ENCODE results near the gene TXNDC2. TPM values are rescaled to one million over a fixed set of nuclear protein-coding genes. Genes with fewer than 3 reads are reported as not detected.

TXNDC2 gene
- total RNA-seq, 1 experiment from 2014 or later = 0.28 TPM

DNA sequence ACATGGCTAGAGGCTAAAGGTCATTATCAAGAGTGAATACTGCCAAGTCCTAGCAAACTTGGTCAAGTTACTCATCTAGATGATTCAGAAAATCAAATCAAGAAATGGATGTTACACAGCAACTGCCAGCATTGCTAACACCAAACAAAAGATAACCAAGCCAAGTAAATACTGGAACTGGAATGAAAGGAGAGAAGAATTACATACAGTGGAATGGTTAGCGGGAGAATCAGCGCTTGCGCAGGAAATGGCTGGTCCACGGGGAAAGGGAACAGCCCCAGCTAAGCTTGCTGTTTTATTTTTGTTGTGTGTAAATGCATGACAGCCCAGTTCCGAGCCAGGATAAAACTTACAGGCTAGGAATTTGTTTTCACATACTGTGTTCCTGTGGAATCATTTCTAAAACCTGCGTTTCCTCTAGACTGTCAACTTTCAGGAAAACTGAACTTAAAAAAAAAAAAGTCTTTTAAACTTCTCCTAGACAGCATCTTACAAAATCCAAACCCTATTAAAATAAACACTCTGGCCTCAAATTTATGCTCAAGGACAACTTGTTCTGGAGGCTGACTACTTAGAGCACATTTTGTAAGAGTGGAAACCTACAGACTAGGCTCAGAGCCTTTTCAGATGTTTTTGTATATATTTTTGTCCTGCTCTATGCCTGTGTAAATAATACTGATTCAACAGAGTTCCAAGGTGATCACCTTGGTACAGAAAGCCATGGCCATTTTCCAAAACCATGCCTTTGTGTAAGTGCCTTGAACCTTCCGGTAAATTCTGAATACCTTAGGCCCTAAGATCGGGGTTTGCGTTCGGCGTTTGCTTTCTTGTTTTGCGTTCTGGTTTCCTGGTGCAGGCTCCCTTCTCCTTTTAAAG, 30.7 kb upstream of the TXNDC2 start:
- no peak overlapping the region; a peak in 1 of 7 replicates for H3K27ac Mint-ChIP-seq
- Histone ChIP-seq H3K27me3 (ENCODE audit: insufficient read depth, low read length) (no peaks in the 10 kb centered on the region), H3K14ac (ENCODE audit: insufficient read depth, low read length) (no peak overlapping the region), H3K4me1 (ENCODE audit: insufficient read depth, low read length) (no peaks in the 10 kb centered on the region), H2BK120ac (ENCODE audit: low read depth, low read length, poor library complexity, severe bottlenecking) (no peak overlapping the region), H4K5ac (ENCODE audit: insufficient read length, low read depth, low read length) (no peak overlapping the region), H3K23me2 (ENCODE audit: insufficient read length, low read depth, low read length, poor library complexity, severe bottlenecking) (no peaks in the 10 kb centered on the region), H4K91ac (ENCODE audit: insufficient read length, low read depth, low read length) (no peak overlapping the region), H3K4me2 (ENCODE audit: insufficient read depth, insufficient read length, low read length) (no peak overlapping the region), H4K8ac (replicated peaks; ENCODE audit: insufficient read length, low read depth, low read length) (no peak overlapping the region), H3K18ac (ENCODE audit: insufficient read length, low read depth, low read length) (no peak overlapping the region), H2AFZ (ENCODE audit: low read length) (no peak overlapping the region), H2BK20ac (ENCODE audit: low read depth, low read length, poor library complexity, severe bottlenecking) (no peak overlapping the region), H2BK5ac (ENCODE audit: insufficient read length, low read length) (no peak overlapping the region), H3K9me3 (ENCODE audit: control insufficient read depth, low read depth, low read length) (no peaks in the 10 kb centered on the region), H2AK5ac (ENCODE audit: insufficient read length, low read length) (no peak overlapping the region), H3K27ac (ENCODE audit: insufficient read length, low read depth, low read length) (no peak overlapping the region), H3K4ac (ENCODE audit: low read depth, low read length) (no peak overlapping the region), H2BK12ac (ENCODE audit: insufficient read length, low read depth, low read length) (no peak overlapping the region), H3K23ac (ENCODE audit: insufficient read length, low read depth, low read length) (no peak overlapping the region), H3K79me2 (ENCODE audit: insufficient read depth, low read length) (no peaks in the 10 kb centered on the region), H3K56ac (ENCODE audit: insufficient read length, low read depth, low read length) (no peak overlapping the region), H3T11ph (ENCODE audit: low read length) (no peak overlapping the region), H4K20me1 (ENCODE audit: control insufficient read depth, insufficient read depth, insufficient read length) (no peaks in the 10 kb centered on the region), H2BK15ac (ENCODE audit: low read depth, low read length) (no peak overlapping the region), H3K9ac (ENCODE audit: extremely low read depth, insufficient read length, low read length) (no peak overlapping the region), H3K79me1 (ENCODE audit: insufficient read depth, low read depth, low read length, poor library complexity, severe bottlenecking) (no peaks in the 10 kb centered on the region)
- peaks cover 4 to 5% of the 10 kb centered on the region in 2 experiments; a peak in 4 of 5 replicates for H3K9me3 Mint-ChIP-seq
- no peak overlapping the region for H3K4me3 Mint-ChIP-seq
- DNase-seq = no peak
- H3K36me3 Mint-ChIP-seq (ENCODE audit: insufficient read depth in 1 of 3, low read depth in 3 of 3) = peaks cover 2 to 6% (median 4%) of the 10 kb centered on the region in 3 experiments; a peak in 4 of 7 replicates
- no peaks in the 10 kb centered on the region for H3K27me3 Mint-ChIP-seq (ENCODE audit: low read depth)
- H3K4me1 Mint-ChIP-seq = peaks cover 0 to 6% of the 10 kb centered on the region in 2 experiments
- WGBS (ENCODE audit: extremely low coverage, insufficient read length, low lambda C conversion rate) = no CpG with 5 or more reads among the region's 12 CpGs
- TF ChIP-seq, protein P1, sequence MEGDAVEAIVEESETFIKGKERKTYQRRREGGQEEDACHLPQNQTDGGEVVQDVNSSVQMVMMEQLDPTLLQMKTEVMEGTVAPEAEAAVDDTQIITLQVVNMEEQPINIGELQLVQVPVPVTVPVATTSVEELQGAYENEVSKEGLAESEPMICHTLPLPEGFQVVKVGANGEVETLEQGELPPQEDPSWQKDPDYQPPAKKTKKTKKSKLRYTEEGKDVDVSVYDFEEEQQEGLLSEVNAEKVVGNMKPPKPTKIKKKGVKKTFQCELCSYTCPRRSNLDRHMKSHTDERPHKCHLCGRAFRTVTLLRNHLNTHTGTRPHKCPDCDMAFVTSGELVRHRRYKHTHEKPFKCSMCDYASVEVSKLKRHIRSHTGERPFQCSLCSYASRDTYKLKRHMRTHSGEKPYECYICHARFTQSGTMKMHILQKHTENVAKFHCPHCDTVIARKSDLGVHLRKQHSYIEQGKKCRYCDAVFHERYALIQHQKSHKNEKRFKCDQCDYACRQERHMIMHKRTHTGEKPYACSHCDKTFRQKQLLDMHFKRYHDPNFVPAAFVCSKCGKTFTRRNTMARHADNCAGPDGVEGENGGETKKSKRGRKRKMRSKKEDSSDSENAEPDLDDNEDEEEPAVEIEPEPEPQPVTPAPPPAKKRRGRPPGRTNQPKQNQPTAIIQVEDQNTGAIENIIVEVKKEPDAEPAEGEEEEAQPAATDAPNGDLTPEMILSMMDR (conservative IDR thresholded peaks at IDR 0.05) = no peak

All from H9 (cell line).